GM19397 (cell line): ENCODE measurements around the gene CHSY3.
A peak's percentile ranks its signal among the peaks of the same experiment; 100 is the strongest.

Experiments used
- ATAC-seq: cut with Tn5 transposase; IDR thresholded peaks from one replicate; pipeline ENCODE4 v1.9.1; 2021; ENCODE audit warnings: mild to moderate bottlenecking, moderate library complexity; ENCODE audit not compliant: unreplicated experiment

The CHSY3 gene

GRCh38 chr5:130078661-130079060, 174.4 kb downstream of the CHSY3 start:
- no peak for ATAC-seq

GRCh38 chr5:130090569-130091270, 186.5 kb downstream of the CHSY3 start:
- ATAC-seq: no peak

- ATAC-seq: no peak
Measured at GRCh38 chr5:130092991-130093390, 188.7 kb downstream of the CHSY3 start.

GRCh38 chr5:130096483-130096882, 192.2 kb downstream of the CHSY3 start:
- no peak for ATAC-seq

- no peak for ATAC-seq
Measured at GRCh38 chr5:130099008-130099407, 194.7 kb downstream of the CHSY3 start.

GRCh38 chr5:130102375-130102774, 198.1 kb downstream of the CHSY3 start:
- ATAC-seq: no peak

GRCh38 chr5:130102960-130103359, 198.7 kb downstream of the CHSY3 start:
- ATAC-seq: no peak

- no peak for ATAC-seq
Measured at GRCh38 chr5:130104895-130105688, 200.8 kb downstream of the CHSY3 start.

GRCh38 chr5:130106480-130106879, 202.2 kb downstream of the CHSY3 start:
- ATAC-seq: no peak

- ATAC-seq: peak; percentile 46
Measured at GRCh38 chr5:130109152-130109551, 204.9 kb downstream of the CHSY3 start.

- ATAC-seq: no peak
Measured at GRCh38 chr5:130110328-130110727, 206.1 kb downstream of the CHSY3 start.

GRCh38 chr5:130111746-130112145, 207.5 kb downstream of the CHSY3 start:
- no peak for ATAC-seq

GRCh38 chr5:130112246-130112645, 208.0 kb downstream of the CHSY3 start:
- peak; percentile 76 for ATAC-seq

GRCh38 chr5:130115686-130116085, 211.4 kb downstream of the CHSY3 start:
- no peak for ATAC-seq

GRCh38 chr5:130116462-130116861, 212.2 kb downstream of the CHSY3 start:
- ATAC-seq: no peak

- no peak for ATAC-seq
Measured at GRCh38 chr5:130116972-130117371, 212.7 kb downstream of the CHSY3 start.

GRCh38 chr5:130126746-130127145, 222.5 kb downstream of the CHSY3 start:
- ATAC-seq: no peak

- ATAC-seq: no peak
Measured at GRCh38 chr5:130135506-130135905, 231.2 kb downstream of the CHSY3 start.

GRCh38 chr5:130136300-130136699, 232.0 kb downstream of the CHSY3 start:
- ATAC-seq: no peak

- ATAC-seq: no peak
Measured at GRCh38 chr5:130137681-130138080, 233.4 kb downstream of the CHSY3 start.

- ATAC-seq: no peak
Measured at GRCh38 chr5:130138406-130139045, 234.3 kb downstream of the CHSY3 start.
